Ramos (cell line): Measurements from ENCODE around the gene JMJD1C.
"Not testable (repeated sequence)": the region's sequence is repeated elsewhere in the genome, so short reads cannot be mapped to it uniquely, and the experiment has no call there.

Experiments
- in situ Hi-C: fragments of 300-500 bp; cut with MboI; formaldehyde crosslinking; loops from one replicate; pipeline ENCODE4 v1.14.3; 2022; ENCODE audit warnings: low sequenced_read_pairs; ENCODE audit not compliant: unreplicated experiment

The JMJD1C gene

DNA sequence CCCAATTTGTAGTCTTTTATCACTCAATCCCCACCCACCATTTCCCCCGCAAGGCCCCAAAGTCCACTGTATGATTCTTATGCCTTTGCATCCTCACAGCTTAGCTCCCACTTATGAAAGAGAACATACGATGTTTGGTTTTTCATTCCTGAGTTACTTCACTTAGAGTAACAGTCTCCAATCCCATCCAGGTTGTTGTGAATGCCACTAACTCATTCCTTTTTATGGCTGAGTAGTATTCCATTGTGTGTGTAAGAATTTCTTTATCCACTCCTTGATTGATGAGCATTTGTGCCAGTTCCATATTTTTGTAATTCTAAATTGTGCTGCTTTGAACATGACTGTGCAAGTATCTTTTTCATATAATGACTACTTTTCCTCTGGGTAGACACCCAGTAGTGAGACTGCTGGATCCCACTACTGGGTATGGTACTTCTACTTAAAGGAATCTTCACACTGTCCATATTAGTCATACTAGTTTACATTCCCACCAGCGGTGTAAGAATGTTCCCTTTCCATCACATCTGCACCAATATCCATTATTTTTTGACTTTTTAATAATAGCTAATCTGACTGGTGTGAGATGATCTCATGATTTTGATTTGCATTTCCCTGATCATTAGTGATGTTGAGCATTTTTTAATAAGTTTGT lies 152.6 kb downstream of the JMJD1C start:
- in situ Hi-C loops: no loop called here

- in situ Hi-C loops: no loop called here
Measured at GRCh38 chr10:63308628-63309027, 157.1 kb downstream of the JMJD1C start.

DNA sequence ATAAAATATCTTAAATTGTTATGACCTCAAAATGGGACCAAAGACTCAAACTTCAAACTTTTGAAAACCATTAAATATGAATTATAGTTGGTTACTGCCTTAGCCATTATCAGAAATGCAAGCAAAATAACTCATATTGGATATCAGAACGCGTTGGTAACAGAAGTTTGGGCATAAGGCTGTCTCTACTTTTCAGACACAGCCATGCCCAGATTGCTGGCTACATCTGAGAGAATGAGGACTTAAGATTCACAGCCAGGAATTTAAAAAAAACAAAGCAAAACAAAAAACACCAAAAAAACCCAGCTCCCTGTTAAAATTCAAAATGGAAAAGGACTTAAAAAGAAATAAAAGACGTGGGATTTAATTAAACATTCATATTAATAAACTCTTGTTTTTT lies 161.6 kb downstream of the JMJD1C start:
- in situ Hi-C loops: no loop called here

DNA sequence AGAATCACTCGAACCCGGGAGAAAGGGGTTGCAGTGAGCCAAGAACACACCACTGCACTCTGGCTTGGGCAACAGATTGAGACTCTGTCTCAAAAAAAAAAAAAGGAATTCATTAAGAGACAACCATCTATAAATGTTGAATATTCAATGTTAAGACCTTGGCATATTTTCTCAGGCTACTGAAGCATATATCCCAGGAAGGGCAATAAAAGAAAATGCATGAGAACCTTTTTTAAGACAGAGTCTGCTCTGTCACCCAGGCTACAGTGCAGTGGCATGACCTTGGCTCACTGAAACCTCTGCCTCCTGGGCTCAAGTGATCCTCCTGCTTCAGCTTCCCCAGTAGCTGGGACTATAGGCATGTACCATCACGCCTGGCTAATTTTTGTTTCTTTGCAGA lies 165.0 kb downstream of the JMJD1C start:
- in situ Hi-C loops: no loop called here

- in situ Hi-C loops: no loop called here
Measured at GRCh38 chr10:63297941-63298340, 167.8 kb downstream of the JMJD1C start.

DNA sequence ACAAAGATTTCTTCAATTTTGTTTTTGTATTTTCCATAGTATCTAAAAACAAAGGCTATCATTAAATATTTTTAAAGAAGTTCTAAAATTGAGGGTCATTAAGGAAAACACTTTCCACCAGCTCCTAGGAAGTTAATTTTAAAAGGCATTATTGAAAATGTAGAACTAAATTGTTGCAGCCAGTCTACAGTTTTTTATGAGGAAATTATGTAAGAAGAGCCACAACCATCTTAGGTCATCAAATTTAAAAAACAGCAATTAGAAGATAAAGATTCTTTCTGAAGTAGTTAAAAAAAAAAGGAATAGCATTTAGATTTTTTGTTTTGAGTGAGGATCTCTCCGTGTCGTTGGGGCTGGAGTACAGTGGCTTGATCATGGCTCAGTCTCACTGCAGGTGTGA lies 171.0 kb downstream of the JMJD1C start:
- in situ Hi-C loops: no loop called here

- in situ Hi-C loops: not testable (repeated sequence)
Measured at GRCh38 chr10:63292847-63293246, 172.9 kb downstream of the JMJD1C start.

- in situ Hi-C loops: no loop called here
Measured at GRCh38 chr10:63288170-63288569, 177.6 kb downstream of the JMJD1C start.

GRCh38 chr10:63286754-63287264 lies 179.0 kb downstream of the JMJD1C start:
- in situ Hi-C loops: no loop called here

GRCh38 chr10:63286340-63286739 lies 179.4 kb downstream of the JMJD1C start:
- in situ Hi-C loops: no loop called here

- in situ Hi-C loops: not testable (repeated sequence)
Measured at GRCh38 chr10:63283901-63284300, 181.9 kb downstream of the JMJD1C start.

DNA sequence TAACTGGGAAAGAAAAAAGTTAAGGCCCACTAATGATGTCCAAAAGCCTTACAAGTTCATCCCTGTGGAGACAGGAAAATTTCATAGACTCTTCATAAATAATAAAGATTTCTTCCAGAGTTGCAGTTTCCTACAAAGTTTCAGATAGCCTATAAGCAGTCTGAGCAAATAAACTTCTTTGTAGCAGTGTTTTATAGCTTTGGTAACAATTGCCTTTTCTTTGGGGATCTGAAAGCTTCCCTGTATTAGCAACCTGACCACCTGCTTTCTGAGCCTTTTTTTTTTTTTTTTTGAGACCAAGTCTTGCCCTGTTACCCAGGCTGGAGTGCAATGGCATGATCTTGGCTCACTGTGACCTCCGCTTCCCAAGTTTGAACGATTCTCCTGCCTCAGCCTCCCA lies 182.7 kb downstream of the JMJD1C start:
- in situ Hi-C loops: no loop called here

DNA sequence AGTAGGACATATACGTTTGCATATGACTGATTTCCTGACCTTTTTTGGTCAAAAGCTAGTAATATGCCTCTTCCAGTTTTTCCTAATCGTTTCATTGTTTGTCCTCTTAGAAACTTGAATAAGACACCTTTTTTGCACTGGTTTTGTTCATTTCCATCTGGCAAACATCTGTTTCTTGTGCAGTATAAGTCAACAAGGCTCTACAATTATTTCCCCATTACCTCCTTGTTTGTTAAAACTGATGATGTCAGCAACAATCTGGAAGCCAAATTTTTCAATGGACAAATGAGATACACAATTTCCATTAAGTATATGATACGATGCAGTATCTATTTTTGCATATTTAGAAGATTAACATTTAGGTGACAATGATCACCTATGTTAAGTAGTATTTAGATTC lies 183.8 kb downstream of the JMJD1C start:
- in situ Hi-C loops: no loop called here

GRCh38 chr10:63280386-63280785 lies 185.4 kb downstream of the JMJD1C start:
- in situ Hi-C loops: no loop called here

- in situ Hi-C loops: no loop called here
Measured at GRCh38 chr10:63275094-63275493, 190.7 kb downstream of the JMJD1C start.

GRCh38 chr10:63273577-63273976 lies 192.2 kb downstream of the JMJD1C start:
- in situ Hi-C loops: loop anchor here (25.0 kb wide), 1 partner anchor 1311 kb away; no protein-coding TSS in a partner anchor

DNA sequence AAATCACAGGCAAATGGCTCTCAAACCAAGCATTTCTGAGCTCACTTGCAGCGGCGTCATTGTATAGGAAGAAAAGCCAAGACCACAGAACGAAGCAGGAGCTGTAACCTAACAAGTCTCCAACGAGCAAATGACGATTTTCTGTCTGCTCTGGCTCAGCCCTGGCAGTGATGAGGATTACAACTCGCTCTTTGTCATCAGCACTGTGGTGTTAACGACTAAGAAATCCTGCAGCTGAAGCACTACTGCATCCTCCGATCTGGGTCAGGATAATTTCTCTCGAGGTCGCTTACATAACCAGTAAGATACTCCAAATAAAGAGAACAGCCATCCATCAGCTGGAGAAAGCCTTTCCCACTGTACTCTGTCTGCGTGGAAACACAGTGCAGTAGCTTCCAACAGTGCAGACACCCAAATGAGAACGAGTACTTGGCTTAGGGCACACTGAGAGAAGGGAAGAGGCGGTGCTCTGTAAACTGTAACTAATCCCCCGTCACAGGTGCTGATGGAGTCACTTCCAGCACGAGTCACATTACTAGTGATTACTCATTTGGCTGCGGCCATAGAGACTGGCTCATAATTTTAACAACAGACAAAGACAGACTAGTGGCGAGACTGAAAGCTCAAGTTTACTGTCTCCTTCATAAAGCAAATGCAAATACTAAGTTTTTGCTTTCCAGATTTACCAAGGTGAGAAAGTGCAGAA lies 196.8 kb downstream of the JMJD1C start:
- in situ Hi-C loops: loop anchor here (25.0 kb wide), 1 partner anchor 1307 kb away; no protein-coding TSS in a partner anchor

DNA sequence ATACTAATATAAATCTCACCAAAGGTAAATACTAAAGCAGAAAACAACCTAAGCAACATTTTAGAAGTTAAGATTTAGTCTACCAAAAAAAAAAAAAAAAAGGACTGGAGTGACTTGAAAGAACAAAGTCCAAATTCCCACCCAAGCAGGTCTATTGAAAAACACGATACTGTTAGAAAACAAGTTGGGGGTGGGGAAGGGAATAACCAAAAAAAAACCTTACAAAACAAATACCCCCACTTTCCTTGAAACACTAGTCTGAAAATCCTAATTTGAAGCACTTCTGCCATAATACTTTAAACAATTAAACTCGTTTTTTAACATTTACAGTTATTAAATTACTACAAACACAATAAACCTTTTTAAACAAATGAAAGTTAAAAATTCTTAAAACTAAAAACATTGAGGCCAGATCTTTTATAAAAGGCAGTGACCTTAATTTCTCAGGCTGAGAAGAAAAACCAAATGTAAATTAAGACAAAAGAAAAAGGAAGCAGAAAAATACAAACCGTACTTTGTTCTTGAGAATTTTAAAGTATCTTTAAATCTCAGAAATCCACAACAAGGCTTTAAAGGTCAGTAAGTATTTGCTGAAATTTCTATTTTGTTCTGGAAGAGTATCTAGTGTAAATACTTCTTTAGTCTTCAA lies 197.5 kb downstream of the JMJD1C start:
- in situ Hi-C loops: loop anchor here (25.0 kb wide), 1 partner anchor 1306 kb away; no protein-coding TSS in a partner anchor

DNA sequence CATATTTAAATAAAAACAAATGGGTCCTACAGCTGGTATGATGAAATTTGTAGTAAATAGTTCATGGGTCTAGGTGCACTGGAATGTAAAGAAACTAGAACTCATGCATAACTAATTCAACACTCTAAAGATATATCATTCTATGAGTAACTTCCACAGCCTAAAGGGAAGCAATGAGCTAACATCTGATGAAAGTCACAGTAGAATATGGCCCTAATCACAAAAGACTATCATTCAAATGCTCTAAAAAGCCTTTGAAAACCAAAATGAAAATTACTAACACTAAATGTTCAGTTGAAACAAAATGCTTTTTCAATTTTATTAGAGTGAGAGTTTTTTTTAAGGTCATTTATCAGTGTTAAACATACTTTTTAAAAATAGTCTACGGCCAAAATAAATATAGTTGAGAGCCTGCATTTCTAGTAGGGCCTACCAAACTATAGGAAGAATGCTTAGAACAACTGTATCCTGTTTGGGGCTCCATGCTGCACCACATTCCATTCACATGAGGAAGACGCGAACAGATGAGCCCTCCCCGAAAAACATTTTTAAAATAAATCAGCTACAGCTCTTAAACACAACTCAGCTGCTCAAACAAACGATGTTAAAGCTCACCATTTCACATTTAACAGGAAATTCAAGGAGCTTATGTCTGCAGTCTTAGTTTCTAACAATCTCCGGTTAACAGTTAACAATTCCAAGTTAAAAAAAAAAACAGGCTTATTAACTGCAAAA lies 198.2 kb downstream of the JMJD1C start:
- in situ Hi-C loops: loop anchor here (25.0 kb wide), 1 partner anchor 1305 kb away; no protein-coding TSS in a partner anchor
